ENCODE results near the gene PRELID2.

PRELID2 gene

DNA sequence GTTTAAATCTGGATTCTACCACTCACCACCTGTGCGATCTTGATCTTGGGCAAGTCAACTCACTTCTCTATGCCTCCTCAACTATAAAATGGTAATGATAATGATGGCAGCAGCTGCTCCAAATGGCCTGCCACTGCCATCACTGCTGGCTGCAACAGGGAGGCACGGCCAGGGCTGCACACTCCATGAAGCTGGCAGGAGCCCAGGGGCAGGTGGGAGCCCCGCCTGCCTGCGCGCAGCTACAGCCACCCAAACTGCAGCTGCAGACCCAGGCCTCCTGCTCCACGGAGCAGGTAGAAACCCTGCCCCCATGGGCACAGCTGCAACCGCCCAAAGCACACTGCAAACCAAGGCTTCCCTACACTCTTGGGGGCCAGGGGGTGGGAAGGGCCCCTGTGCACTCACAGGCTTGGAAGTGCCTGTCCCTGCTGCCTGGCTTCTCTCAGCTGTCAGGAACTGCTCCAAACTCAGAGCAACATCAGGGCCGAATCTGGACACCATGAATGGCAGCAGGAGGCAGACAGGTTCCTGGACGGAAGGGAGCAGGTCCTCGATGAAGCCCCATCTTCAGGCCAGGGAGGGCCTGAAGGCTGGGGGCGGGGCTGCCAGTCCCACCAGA, 57.6 kb downstream of the PRELID2 start:
- no peaks in the 10 kb centered on the region for H3K27me3 ChIP-seq
- H3K9ac ChIP-seq = no peak overlapping the region
- no peak overlapping the region for H3K4me3 ChIP-seq
- no peaks in the 10 kb centered on the region for H4K20me1 ChIP-seq
- peaks cover 9 to 48% (median 34%) of the 10 kb centered on the region in 11 experiments for H3K36me3 ChIP-seq
- H3K27ac ChIP-seq = no peak overlapping the region
- H3K4me2 ChIP-seq = no peak overlapping the region
- peaks cover 14 to 28% (median 22%) of the 10 kb centered on the region in 11 experiments for H3K9me3 ChIP-seq (replicated peaks in 1 of 11)
- H3K4me1 ChIP-seq = peaks cover 0 to 16% (median 0%) of the 10 kb centered on the region in 10 experiments; a peak in 6 of 20 replicates
- TF ChIP-seq Cebpa-rat (IDR thresholded peaks at IDR 0.05) = no peak

- Histone ChIP-seq H3K9ac (no peak overlapping the region), H3K9me3 (replicated peaks in 1 of 11) (peaks cover 14 to 28% (median 22%) of the 10 kb centered on the region in 11 experiments), H3K4me3 (no peak overlapping the region), H3K27ac (peak overlapping the region in 1 of 11 experiments; percentile 28; a peak in 1 of 22 replicates), H4K20me1 (no peaks in the 10 kb centered on the region), H3K27me3 (no peaks in the 10 kb centered on the region), H3K4me1 (peaks cover 0 to 16% (median 0%) of the 10 kb centered on the region in 10 experiments; a peak in 6 of 20 replicates), H3K36me3 (peaks cover 9 to 53% (median 32%) of the 10 kb centered on the region in 11 experiments), H3K4me2 (no peak overlapping the region)
- no peak for TF ChIP-seq Cebpa-rat (IDR thresholded peaks at IDR 0.05)
Observed at GRCh38 chr5:145776886-145777285, 58.3 kb downstream of the PRELID2 start.

- Histone ChIP-seq H4K20me1 (no peaks in the 10 kb centered on the region), H3K9me3 (replicated peaks in 1 of 11) (peaks cover 14 to 35% (median 22%) of the 10 kb centered on the region in 11 experiments), H3K27ac (peak overlapping the region in 1 of 11 experiments; percentile 28; a peak in 1 of 22 replicates), H3K27me3 (no peaks in the 10 kb centered on the region), H3K4me2 (peak overlapping the region in 3 of 11 experiments; percentile 3 to 37 (median 28); a peak in 4 of 22 replicates), H3K9ac (no peak overlapping the region), H3K36me3 (peaks cover 9 to 58% (median 38%) of the 10 kb centered on the region in 11 experiments), H3K4me3 (no peak overlapping the region), H3K4me1 (peaks cover 0 to 16% (median 0%) of the 10 kb centered on the region in 10 experiments; a peak in 6 of 20 replicates)
- TF ChIP-seq Cebpa-rat (IDR thresholded peaks at IDR 0.05) = no peak
Observed at GRCh38 chr5:145775893-145776444, 59.2 kb downstream of the PRELID2 start.

GRCh38 chr5:145775411-145775810, 59.7 kb downstream of the PRELID2 start:
- H3K4me3 ChIP-seq = no peak overlapping the region
- H3K27ac ChIP-seq = peak overlapping the region in 1 of 11 experiments; percentile 28; a peak in 1 of 22 replicates
- H3K9ac ChIP-seq = no peak overlapping the region
- peaks cover 14 to 35% (median 22%) of the 10 kb centered on the region in 11 experiments for H3K9me3 ChIP-seq (replicated peaks in 1 of 11)
- H3K36me3 ChIP-seq = peaks cover 9 to 60% (median 38%) of the 10 kb centered on the region in 11 experiments
- TF ChIP-seq Cebpa-rat (IDR thresholded peaks at IDR 0.05) = no peak
- H3K4me2 ChIP-seq = no peak overlapping the region
- H3K4me1 ChIP-seq = peaks cover 0 to 16% (median 0%) of the 10 kb centered on the region in 10 experiments; a peak in 6 of 20 replicates
- no peaks in the 10 kb centered on the region for H4K20me1 ChIP-seq
- H3K27me3 ChIP-seq = no peaks in the 10 kb centered on the region

DNA sequence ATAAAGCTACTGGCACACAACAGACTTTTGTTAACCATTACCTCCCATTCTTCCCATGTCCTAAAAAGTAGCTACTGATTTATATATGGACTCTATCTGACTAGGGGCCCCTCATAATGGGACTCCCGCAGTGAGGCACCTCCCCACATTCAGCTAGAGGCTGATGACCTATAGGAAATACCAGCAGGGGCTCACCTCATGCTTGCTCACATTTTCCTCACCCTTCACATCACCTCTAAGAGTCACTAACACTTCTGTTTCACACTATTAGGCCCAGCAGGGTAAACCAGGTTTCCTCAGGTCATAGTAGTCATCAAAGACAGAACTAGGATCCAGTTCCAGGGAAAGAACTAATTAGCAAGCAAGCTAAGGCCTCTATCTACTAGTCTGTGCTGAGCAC, 60.7 kb downstream of the PRELID2 start:
- H3K9ac ChIP-seq = no peak overlapping the region
- H3K4me3 ChIP-seq = no peak overlapping the region
- TF ChIP-seq Cebpa-rat (IDR thresholded peaks at IDR 0.05) = no peak
- peaks cover 9 to 70% (median 34%) of the 10 kb centered on the region in 11 experiments for H3K36me3 ChIP-seq
- no peaks in the 10 kb centered on the region for H4K20me1 ChIP-seq
- H3K4me1 ChIP-seq = peaks cover 0 to 16% (median 0%) of the 10 kb centered on the region in 10 experiments; a peak in 6 of 20 replicates
- H3K9me3 ChIP-seq (replicated peaks in 1 of 11) = peaks cover 14 to 26% (median 22%) of the 10 kb centered on the region in 11 experiments
- no peaks in the 10 kb centered on the region for H3K27me3 ChIP-seq
- H3K4me2 ChIP-seq = no peak overlapping the region
- H3K27ac ChIP-seq = no peak overlapping the region

- Histone ChIP-seq H3K9me3 (replicated peaks in 1 of 11) (peaks cover under 1 to 19% (median 9%) of the 10 kb centered on the region in 11 experiments; a peak in 20 of 22 replicates), H3K4me3 (no peak overlapping the region), H3K4me2 (no peak overlapping the region), H3K9ac (no peak overlapping the region), H4K20me1 (no peaks in the 10 kb centered on the region), H3K27ac (no peak overlapping the region), H3K4me1 (peaks cover 0 to 16% (median 0%) of the 10 kb centered on the region in 10 experiments; a peak in 6 of 20 replicates), H3K27me3 (no peaks in the 10 kb centered on the region), H3K36me3 (peaks cover under 1 to 70% (median 18%) of the 10 kb centered on the region in 11 experiments; a peak in 20 of 22 replicates)
- TF ChIP-seq Cebpa-rat (IDR thresholded peaks at IDR 0.05) = no peak
Observed at GRCh38 chr5:145772466-145772865, 62.7 kb downstream of the PRELID2 start.

- H3K9ac ChIP-seq = no peak overlapping the region
- no peak overlapping the region for H3K27ac ChIP-seq
- peaks cover 0 to 19% (median 9%) of the 10 kb centered on the region in 11 experiments; a peak in 15 of 22 replicates for H3K9me3 ChIP-seq (replicated peaks in 1 of 11)
- no peak overlapping the region for H3K4me3 ChIP-seq
- no peaks in the 10 kb centered on the region for H3K27me3 ChIP-seq
- TF ChIP-seq Cebpa-rat (IDR thresholded peaks at IDR 0.05) = no peak
- no peaks in the 10 kb centered on the region for H4K20me1 ChIP-seq
- H3K36me3 ChIP-seq = peaks cover 3 to 56% (median 29%) of the 10 kb centered on the region in 11 experiments; a peak in 16 of 22 replicates
- H3K4me2 ChIP-seq = no peak overlapping the region
- H3K4me1 ChIP-seq = no peaks in the 10 kb centered on the region
Observed at GRCh38 chr5:145768863-145769262, 66.3 kb downstream of the PRELID2 start.

GRCh38 chr5:145764325-145764724, 70.8 kb downstream of the PRELID2 start:
- H4K20me1 ChIP-seq = no peaks in the 10 kb centered on the region
- H3K27ac ChIP-seq = no peak overlapping the region
- H3K36me3 ChIP-seq = peaks cover 9 to 70% (median 35%) of the 10 kb centered on the region in 11 experiments; a peak in 19 of 22 replicates
- H3K27me3 ChIP-seq = no peaks in the 10 kb centered on the region
- no peak overlapping the region for H3K4me2 ChIP-seq
- no peak for TF ChIP-seq Cebpa-rat (IDR thresholded peaks at IDR 0.05)
- no peak overlapping the region for H3K9ac ChIP-seq
- no peak overlapping the region for H3K4me3 ChIP-seq
- H3K9me3 ChIP-seq (replicated peaks in 1 of 11) = peaks cover 0 to 12% (median 9%) of the 10 kb centered on the region in 11 experiments; a peak in 15 of 22 replicates
- no peaks in the 10 kb centered on the region for H3K4me1 ChIP-seq

GRCh38 chr5:145762833-145763232, 72.3 kb downstream of the PRELID2 start:
- Histone ChIP-seq H3K27me3 (no peaks in the 10 kb centered on the region), H3K4me1 (no peaks in the 10 kb centered on the region), H3K4me2 (no peak overlapping the region), H4K20me1 (no peaks in the 10 kb centered on the region), H3K4me3 (no peak overlapping the region), H3K36me3 (peaks cover 9 to 71% (median 37%) of the 10 kb centered on the region in 11 experiments; a peak in 19 of 22 replicates), H3K9ac (no peak overlapping the region), H3K27ac (no peak overlapping the region), H3K9me3 (replicated peaks in 1 of 11) (peaks cover 0 to 8% (median 7%) of the 10 kb centered on the region in 11 experiments; a peak in 15 of 22 replicates)
- no peak for TF ChIP-seq Cebpa-rat (IDR thresholded peaks at IDR 0.05)

Measured in BLaER1 treated with 17β-estradiol and CSF1 and Interleukin-3, amounts not matched to agents 10 nM and 100 nM (cell line).